GM21526 (cell line): Measurements from ENCODE around the gene SMYD5.
"Not testable (repeated sequence)": the region's sequence is repeated elsewhere in the genome, so short reads cannot be mapped to it uniquely, and the experiment has no call there.

Experiments
- ATAC-seq: cut with Tn5 transposase; IDR thresholded peaks from one replicate; pipeline ENCODE4 v1.9.1; 2021; ENCODE audit warnings: moderate library complexity; ENCODE audit not compliant: unreplicated experiment, low FRiP score

The SMYD5 gene

GRCh38 chr2:73214120-73215035, at the start of gene SMYD5:
TSS of gene SMYD5 (plus strand) at chr2:73214245. CDS start at chr2:73214267, 22 bp downstream.
- ATAC-seq: peak; percentile 87

DNA sequence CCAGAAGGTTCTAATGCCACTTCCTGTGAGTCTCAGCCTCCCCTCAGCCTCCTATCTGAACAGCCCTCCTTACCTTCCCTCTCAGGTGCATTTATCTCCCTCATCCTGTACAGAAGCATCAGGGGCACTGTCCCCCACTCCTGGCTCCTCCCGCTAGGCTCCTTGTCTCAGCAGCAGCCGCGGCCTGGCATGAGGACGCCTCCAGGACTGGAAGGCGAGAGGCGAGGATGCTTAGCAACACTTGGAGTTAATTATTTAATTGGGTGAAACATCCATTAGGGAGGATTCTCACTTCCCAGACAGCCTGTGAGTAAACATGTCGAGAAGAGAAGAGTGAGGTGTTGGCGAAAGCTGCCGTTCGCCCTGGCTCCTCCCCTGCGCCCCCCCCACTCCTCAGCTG, 48.1 kb upstream of the SMYD5 start:
- ATAC-seq: not testable (repeated sequence)

GRCh38 chr2:73166813-73167212, 47.2 kb upstream of the SMYD5 start:
- ATAC-seq: not testable (repeated sequence)

DNA sequence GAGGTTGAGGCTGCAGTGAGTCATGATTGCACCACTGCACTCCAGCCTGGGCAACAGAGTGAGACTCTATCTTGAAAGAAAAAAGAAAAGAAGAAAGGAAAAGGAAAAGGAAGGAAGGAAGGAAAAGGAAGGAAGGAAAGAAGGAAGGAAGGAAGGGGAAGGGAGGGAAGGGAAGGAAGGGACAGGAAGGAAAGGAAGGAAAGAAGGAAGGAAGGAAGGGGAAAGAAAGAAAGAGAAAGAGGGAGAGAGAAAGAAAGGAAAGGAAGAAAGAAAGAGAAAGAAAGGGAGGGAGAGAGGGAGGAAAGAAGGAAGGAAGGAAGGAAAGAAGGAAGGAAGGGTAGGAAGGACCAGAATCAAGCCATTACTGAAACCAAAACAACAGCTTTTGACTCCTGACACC, 45.7 kb upstream of the SMYD5 start:
- ATAC-seq: not testable (repeated sequence)

DNA sequence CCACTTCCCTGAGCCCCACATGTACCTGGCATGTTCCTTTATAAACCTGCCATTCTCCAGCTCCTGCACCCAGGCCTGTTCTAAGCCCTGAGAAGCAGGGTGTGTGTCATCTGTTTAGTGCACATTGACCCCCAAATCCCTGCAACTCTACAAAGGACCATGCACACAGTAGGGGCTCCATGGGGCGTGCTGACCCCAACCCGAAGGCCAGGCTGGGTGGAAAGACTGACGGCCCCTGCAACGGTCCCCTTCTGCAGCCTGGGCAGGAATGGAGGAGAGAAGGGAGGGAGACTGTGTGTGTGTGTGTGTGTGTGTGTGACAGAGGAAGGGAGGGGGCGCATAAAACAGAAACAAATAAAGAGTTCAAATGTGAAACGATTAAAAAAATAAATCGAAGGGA, 43.7 kb upstream of the SMYD5 start:
- ATAC-seq: not testable (repeated sequence)

DNA sequence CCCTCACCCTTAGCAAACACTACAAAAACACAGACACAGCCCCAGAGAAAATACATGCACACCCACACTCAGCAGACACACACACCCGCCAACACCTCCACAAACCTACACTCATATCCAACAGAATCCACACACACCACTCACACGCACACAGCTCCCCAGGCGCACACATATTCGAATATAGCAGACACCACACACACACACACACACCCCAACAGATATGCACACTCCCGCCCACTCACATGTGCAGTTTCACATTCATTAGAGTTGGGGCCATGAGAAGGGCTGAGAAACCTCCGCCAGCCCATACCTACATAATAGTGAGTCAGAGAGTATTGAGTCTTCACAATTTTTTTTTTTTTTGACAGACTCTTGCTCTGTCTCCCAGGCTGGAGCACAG, 41.1 kb upstream of the SMYD5 start:
- peak; percentile 61 for ATAC-seq

DNA sequence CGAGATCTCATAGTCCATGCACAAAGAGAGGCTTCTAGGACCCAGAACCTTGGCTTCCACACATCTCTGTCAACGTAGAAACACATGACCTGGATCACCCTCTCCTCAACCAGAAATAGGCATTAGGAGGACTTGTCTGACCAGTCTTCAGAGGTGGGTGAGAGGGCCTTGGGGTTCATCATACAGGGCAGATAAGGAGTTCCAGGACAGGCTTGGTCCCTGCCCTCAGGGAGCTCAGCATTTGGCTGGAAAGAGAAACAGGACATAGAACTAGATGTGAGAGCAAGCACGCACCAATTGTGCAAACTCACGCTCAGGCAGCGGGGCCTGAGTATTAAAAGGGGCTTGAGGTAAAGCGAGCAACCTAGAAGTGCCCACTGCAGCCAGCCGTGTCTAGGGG, 40.3 kb upstream of the SMYD5 start:
- no peak for ATAC-seq

- ATAC-seq: no peak
These were observed 39.8 kb upstream of the SMYD5 start for GRCh38 chr2:73174244-73174643.

GRCh38 chr2:73174941-73175662, 38.9 kb upstream of the SMYD5 start:
- ATAC-seq: no peak

- no peak for ATAC-seq
These were observed 38.3 kb upstream of the SMYD5 start for GRCh38 chr2:73175663-73176204.

DNA sequence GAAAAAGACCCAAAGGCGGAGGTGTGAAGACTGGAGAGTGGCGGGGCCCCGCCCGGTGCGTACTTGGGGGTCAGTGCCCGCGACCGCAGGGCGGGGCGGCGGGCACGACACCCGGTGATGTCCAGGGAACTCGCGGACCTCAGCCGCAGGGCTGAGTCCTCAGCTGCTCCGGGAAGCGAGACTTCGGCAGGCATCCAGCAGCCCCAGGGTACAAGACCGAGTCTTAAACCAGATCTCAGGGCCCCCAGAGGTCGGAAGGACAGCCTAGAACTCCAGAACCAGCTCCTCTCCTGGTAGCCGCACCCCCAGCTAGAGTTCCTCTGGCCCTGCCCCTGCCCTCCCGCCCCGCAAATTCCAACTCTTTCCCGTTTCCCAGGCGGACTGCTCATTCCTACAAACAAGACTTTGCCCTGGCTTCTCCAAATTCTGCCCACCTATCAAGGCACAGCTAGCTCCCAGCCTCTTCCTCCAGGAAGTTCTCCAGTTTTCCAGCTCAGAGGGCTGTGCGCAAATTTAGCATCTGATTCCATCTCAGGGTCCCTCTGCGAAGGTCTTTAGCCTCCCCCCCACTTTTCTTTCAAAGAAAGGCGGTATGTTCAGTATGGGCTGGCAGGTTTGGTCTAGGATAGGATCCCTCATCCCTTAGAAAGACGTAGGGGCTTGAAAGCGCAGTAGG, 37.7 kb upstream of the SMYD5 start:
- no peak for ATAC-seq

DNA sequence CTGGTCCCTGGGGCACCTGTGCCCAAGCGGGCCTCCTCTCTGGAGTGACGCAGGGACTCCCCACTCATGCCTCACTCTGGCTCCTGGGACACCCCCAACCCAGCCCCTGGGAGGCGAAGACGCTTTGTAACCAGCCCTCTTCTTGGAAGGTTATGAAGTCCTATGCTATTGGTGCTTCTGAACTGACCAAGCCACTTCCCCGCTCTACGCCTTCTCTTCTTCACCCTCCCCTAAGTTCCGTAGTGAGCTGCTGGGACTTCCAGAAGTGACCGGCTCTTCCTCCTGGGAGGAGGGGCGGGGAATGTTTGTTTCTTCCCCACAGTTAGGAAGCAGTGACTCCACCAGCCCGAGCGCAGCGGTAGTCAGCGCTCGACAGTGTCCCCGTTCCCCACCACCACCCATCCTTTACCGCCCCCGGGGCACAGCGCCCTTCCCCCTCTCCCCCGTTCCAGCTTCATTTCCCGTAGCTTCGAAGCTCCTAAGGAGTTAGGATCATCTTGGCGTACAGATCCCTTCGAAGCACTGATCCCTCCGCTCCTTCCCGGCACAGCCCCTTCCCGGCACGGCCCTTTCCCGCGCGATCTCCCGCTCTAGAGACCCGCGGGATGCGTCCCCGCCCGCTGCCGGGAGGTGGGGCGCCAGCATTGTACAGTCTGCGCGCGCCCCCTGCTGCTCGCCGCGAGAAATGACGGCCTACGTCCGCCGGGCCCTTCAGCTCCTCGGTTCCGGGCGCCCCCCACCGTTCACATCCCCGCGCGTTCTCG, 37.0 kb upstream of the SMYD5 start:
- peak; percentile 69 for ATAC-seq

GRCh38 chr2:73177645-73178255, 36.3 kb upstream of the SMYD5 start:
- ATAC-seq: no peak

- no peak for ATAC-seq
These were observed 28.1 kb upstream of the SMYD5 start for GRCh38 chr2:73185965-73186364.

- ATAC-seq: no peak
These were observed 26.5 kb upstream of the SMYD5 start for GRCh38 chr2:73187549-73187948.

DNA sequence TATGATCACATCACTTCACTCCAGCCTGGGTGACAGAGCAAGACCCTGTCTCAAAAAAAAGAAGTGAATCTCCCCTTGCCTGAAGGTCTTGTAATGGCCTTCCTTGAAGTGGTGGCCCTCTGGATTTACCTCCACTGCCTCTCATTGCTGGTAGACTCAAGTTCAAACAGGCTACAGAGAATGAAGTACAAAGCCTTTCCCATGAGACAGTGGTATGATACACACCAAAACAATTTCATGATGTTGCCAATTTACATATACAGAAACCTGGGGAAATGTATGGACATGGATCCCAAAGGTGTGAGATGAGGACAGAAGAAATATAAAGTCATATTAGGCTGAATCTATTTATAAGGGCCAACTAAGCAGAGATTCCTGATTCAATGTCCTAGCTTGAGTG, 16.5 kb upstream of the SMYD5 start:
- ATAC-seq: no peak

- ATAC-seq: not testable (repeated sequence)
These were observed 13.8 kb upstream of the SMYD5 start for GRCh38 chr2:73200281-73200680.

DNA sequence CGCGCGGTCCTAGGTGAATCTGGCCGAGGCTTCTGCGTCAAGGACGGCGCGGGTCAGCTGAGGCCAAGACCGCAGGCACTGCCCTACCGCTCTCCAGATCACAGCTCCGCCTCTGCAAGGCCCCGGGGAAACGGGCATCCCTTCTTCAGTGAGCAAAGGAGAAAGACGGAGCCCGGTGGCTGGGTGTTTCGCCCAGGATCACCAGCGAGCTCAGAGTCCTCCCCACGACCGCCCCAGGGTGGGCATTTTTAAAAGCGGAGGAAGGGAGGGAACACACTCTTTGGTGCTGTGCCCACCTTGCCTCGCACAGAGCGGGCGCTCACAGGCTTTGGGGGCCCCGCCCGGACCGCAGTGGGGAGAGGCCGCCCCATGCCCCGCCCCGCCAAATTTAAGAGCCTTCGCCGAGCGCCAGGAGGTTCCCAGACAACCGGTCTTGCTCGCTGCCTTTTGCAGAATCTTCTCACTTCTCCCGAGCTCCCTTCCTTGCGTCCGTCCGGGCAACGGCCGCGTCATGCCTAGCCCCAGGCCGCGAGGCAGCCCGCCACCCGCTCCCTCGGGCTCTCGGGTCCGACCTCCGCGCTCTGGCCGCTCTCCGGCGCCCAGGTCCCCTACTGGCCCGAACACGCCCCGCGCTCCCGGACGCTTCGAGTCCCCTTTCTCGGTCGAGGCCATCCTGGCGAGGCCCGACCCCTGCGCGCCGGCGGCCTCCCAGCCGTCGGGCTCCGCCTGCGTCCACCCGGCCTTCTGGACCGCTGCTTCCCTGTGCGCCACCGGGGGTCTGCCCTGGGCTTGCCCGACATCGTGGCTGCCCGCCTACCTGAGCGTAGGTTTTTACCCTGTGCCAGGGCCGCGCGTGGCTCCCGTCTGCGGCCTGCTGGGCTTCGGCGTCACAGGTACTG, 11.6 kb upstream of the SMYD5 start, which contains the start of gene NOTO:
Gene NOTO, plus strand, starts transcription at position 419 of the 899 bp plus-strand sequence. Its CDS starts 93 bp downstream, at position 512.
- no peak for ATAC-seq
